ENCODE measurements around the gene PRR20G.
"Not testable (repeated sequence)": the region's sequence is repeated elsewhere in the genome, so short reads cannot be mapped to it uniquely, and the experiment has no call there.

PRR20G gene

DNA sequence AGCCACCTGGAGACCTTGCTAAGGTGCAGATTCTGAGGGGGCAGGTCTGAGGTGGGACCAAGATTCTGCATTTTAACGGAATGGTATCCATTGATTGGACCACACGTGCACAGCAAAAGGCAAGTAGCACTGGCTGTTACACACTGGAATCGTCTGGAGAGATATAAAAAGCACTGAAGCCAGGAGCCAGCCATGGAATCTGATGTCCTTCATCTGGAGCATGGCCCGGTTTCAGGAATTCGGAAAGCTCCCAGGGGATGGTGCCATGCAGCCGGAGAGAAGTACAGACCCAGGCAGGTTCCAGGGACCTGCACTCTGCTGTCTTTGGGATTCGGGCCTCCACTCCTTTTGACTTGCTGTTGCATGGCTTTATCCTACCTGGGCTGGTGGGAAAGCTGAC is 28.8 kb upstream of the PRR20G start:
- TF ChIP-seq, protein P1, sequence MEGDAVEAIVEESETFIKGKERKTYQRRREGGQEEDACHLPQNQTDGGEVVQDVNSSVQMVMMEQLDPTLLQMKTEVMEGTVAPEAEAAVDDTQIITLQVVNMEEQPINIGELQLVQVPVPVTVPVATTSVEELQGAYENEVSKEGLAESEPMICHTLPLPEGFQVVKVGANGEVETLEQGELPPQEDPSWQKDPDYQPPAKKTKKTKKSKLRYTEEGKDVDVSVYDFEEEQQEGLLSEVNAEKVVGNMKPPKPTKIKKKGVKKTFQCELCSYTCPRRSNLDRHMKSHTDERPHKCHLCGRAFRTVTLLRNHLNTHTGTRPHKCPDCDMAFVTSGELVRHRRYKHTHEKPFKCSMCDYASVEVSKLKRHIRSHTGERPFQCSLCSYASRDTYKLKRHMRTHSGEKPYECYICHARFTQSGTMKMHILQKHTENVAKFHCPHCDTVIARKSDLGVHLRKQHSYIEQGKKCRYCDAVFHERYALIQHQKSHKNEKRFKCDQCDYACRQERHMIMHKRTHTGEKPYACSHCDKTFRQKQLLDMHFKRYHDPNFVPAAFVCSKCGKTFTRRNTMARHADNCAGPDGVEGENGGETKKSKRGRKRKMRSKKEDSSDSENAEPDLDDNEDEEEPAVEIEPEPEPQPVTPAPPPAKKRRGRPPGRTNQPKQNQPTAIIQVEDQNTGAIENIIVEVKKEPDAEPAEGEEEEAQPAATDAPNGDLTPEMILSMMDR (IDR thresholded peaks at IDR 0.05; ENCODE audit: low read depth, low read length, missing control alignments), result no peak
- DNase-seq (ENCODE audit: extremely low read depth, low read depth), result no peak
- no peak overlapping the region for H3K4me3 ChIP-seq (replicated peaks; ENCODE audit: low read depth, low read length)

DNA sequence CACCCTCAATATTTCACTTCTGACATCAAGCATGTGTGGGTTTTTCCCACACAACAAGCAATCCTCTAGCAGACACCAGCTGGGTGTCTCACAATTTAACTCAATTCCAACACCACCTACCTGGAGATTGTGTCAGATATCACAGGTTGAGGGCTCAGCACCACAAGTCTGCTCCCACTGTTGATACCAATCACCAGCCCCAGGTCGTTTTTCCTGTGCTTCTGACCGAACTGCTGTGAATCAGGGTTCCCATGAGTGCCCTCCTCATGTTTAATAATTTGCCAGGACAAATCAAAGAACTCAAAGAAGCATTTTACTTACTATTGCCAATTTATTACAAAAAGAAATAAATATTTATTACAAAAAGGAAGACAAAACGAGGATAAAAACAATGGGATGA is 25.0 kb upstream of the PRR20G start:
- TF ChIP-seq, protein P1 (IDR thresholded peaks at IDR 0.05; ENCODE audit: low read depth, low read length, missing control alignments), result no peak
- no peak overlapping the region for H3K4me3 ChIP-seq (replicated peaks; ENCODE audit: low read depth, low read length)
- no peak for DNase-seq (ENCODE audit: extremely low read depth, low read depth)

DNA sequence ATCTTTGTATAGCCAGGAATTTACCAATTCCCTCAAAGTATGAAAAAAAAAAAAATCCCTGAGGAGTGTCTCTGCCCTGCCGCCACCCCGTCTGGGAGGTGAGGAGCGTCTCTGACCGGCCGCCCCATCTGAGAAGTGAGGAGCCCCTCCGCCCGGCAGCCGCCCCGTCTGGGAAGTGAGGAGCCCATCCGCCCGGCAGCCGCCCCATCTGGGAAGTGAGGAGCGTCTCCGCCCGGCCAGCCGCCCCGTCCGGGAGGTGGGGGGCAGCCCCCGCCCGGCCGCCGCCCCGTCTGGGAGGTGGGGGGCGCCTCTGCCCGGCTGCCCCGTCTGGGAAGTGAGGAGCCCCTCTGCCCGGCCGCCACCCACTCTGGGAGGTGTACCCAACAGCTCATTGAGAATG is 21.0 kb upstream of the PRR20G start:
- DNase-seq (ENCODE audit: extremely low read depth, low read depth); H3K4me3 ChIP-seq (replicated peaks; ENCODE audit: low read depth, low read length): not testable (repeated sequence)

DNA sequence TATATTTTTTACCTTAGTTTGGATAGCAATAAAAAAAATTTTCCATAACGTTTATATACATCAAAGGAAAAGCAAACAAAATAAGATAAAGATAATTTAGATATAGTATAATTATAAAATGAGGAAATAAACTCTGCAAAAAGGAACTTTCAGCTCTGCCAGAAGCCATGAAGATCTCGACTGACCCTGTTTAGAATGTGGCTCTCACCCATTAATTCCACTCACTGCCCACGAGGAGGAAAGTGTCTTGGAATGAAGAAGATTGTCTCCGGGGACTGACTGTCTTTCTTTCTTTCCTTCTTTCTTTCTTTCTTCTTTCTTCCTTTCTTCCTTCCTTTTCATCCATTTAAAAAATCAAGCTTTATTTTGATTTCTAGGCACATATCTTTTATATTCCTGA is 20.1 kb upstream of the PRR20G start:
- TF ChIP-seq, protein P1 (IDR thresholded peaks at IDR 0.05; ENCODE audit: low read depth, low read length, missing control alignments), result no peak
- no peak overlapping the region for H3K4me3 ChIP-seq (replicated peaks; ENCODE audit: low read depth, low read length)
- no peak for DNase-seq (ENCODE audit: extremely low read depth, low read depth)

DNA sequence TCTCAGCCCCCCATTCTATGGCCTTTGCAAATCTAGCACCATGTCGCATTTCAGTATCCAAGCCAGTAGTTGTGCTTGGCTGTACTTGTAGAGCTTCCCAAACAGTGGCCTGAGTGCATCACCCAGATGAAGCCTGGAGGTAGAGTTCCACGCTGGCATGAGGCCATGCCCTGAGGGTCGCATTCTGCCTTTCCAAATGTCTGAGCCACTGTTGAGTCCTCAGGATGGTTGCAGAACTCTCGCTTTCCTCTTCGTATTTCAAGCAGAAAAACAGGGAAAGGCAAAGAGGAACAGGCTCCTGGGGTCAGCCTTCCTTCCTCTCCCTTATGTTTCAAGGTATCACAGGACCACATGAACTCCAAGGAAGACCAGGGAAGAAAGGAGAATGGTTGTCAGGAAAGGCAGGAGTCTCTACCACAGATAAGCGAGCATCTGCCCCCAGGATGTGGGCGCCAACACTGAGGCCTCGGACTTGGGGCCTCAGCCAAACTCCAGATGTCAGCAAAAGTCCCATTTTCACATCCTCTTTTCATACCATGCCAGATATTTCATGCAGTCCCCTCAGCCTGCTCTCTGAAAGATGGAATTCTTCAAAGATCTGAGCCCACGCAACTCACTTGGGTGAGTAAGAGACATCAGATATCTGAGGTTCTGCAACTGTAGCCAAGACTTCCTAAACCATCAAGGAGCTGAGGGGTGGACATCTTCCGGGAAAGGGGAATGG is 19.4 kb upstream of the PRR20G start:
- TF ChIP-seq, protein P1 (IDR thresholded peaks at IDR 0.05; ENCODE audit: low read depth, low read length, missing control alignments), result no peak
- no peak overlapping the region for H3K4me3 ChIP-seq (replicated peaks; ENCODE audit: low read depth, low read length)
- DNase-seq (ENCODE audit: extremely low read depth, low read depth), result no peak

DNA sequence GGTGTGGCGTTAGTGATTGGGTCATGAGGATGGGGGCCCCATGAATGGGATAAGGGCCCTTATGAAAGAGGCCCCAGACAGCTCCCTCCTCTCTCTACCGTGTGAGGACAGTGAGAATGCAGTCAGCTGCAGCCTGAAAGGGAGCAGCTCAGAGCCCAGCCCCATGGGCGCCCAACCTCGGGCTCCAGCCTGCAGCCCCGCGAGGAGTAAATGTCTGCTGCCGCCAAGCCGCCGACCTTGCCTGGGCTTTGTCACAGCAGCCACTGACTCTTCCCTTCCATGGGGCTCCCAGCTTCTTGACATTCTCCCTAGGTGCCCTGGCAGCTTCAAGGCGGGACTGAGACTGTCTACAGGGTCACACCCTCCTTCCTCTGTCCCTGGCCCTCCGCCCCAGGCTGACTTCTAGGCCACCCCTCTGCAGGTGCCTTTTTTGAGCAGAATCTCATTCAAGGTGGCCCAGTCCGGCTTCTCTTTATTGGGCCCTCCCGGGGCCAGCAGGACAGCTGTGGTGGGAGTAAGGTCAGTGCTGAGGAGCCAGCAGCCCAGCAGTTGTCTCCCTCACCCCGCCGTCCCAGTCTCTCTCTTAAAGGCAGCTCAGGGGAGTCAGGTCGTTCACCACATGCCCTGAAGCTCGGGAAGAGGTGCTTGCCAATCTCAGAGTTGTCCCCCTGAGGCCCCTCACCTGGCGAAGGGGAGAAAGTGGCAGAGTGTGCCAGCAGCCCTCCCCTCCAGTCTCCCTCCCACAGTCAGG is 18.7 kb upstream of the PRR20G start:
- H3K4me3 ChIP-seq (replicated peaks; ENCODE audit: low read depth, low read length), result no peak overlapping the region
- TF ChIP-seq, protein P1 (IDR thresholded peaks at IDR 0.05; ENCODE audit: low read depth, low read length, missing control alignments), result no peak
- DNase-seq (ENCODE audit: extremely low read depth, low read depth), result no peak

DNA sequence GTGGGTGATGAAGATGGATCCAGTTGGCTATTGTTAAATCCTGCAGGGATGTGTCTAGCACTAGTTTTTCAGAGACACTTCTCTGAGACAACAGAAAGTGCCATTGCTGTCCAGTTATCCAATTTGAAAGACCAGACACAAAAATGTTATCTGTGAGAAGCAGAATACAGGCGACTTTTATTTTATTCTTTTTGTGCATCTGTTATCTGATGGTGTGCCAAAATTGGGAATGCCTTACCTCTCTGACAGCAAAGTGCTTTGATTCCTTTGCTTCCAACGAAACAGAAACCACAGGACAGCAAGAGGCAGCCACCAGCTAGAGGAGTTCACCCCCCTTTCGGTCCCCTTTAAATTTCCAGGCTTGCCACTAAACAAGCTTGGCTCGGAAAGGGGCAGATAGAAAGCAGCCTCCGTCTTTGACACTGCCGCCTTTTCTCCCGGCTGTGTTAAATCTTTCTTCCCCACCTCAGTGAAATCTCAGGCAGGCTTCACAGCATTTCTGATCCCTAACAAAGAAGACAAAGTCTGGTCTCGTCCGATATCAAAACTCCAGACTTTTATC is 17.7 kb upstream of the PRR20G start:
- no peak for DNase-seq (ENCODE audit: extremely low read depth, low read depth)
- H3K4me3 ChIP-seq (replicated peaks; ENCODE audit: low read depth, low read length), result no peak overlapping the region
- TF ChIP-seq, protein P1 (IDR thresholded peaks at IDR 0.05; ENCODE audit: low read depth, low read length, missing control alignments), result no peak
